ENCODE data around the gene LZIC.

- TF ChIP-seq CTCF (IDR thresholded peaks at IDR 0.05; ENCODE audit: insufficient read depth, low read depth, low read length) = no peak
- TF ChIP-seq EZH2 (IDR thresholded peaks at IDR 0.05; ENCODE audit: insufficient read depth, low read length) = no peak
These were observed 47.8 kb upstream of the LZIC start for GRCh38 chr1:9990944-9991343.
